Smooth muscle cell (in vitro differentiated cells): ENCODE data around the gene F10. TPM values are rescaled to one million over a fixed set of nuclear protein-coding genes. Genes with fewer than 3 reads are reported as not detected.

Source experiments
- DNase-seq: peaks from one replicate; lab custom pipeline; 2025; ENCODE audit not compliant: unreplicated experiment; lab: John Stamatoyannopoulos, UW
- H2AFZ ChIP-seq: fragments of 200-600 bp; sonication (generic); 2 replicates; pipeline ENCODE4 v1.6.0; 2016; ENCODE audit warnings: antibody characterized with exemption, low read depth, mild to moderate bottlenecking
- H3F3A ChIP-seq: fragments of 200-600 bp; sonication (generic); 2 replicates; pipeline ENCODE4 v1.6.0; 2017; ENCODE audit warnings: antibody characterized with exemption, low read depth
- H3K27ac ChIP-seq: fragments of 200-600 bp; sonication (generic); 2 replicates; pipeline ENCODE4 v1.5.1; 2016; ENCODE audit warnings: low read depth, mild to moderate bottlenecking
- H3K27me3 ChIP-seq: fragments of 200-600 bp; sonication (generic); 2 replicates; pipeline ENCODE4 v1.6.1; 2016; ENCODE audit warnings: low read depth, mild to moderate bottlenecking
- H3K36me3 ChIP-seq: fragments of 200-600 bp; sonication (generic); 2 replicates; pipeline ENCODE4 v1.5.1; 2016; ENCODE audit warnings: low read depth
- H3K4me1 ChIP-seq: fragments of 200-600 bp; sonication (generic); 2 replicates; pipeline ENCODE4 v1.5.1; 2016; ENCODE audit warnings: low read depth
- H3K4me2 ChIP-seq: fragments of 200-600 bp; sonication (generic); 2 replicates; pipeline ENCODE4 v1.6.0; 2016; ENCODE audit warnings: mild to moderate bottlenecking
- H3K4me3 ChIP-seq: fragments of 200-600 bp; sonication (generic); 2 replicates; pipeline ENCODE4 v1.5.1; 2016; ENCODE audit warnings: mild to moderate bottlenecking
- H3K79me2 ChIP-seq: fragments of 200-600 bp; sonication (generic); 2 replicates; pipeline ENCODE4 v1.6.0; 2016; ENCODE audit warnings: low read depth, mild to moderate bottlenecking
- H3K9ac ChIP-seq: fragments of 200-600 bp; sonication (generic); 2 replicates; pipeline ENCODE4 v1.6.0; 2016; ENCODE audit warnings: low read depth
- H3K9me3 ChIP-seq: fragments of 200-600 bp; sonication (generic); replicated peaks from 2 replicates; pipeline ENCODE4 v1.5.1; 2016; ENCODE audit warnings: low read depth
- H4K20me1 ChIP-seq: fragments of 200-600 bp; sonication (generic); 2 replicates; pipeline ENCODE4 v1.6.0; 2016; ENCODE audit warnings: low read depth
- CTCF ChIP-seq: fragments of 200-600 bp; sonication (generic); IDR thresholded peaks from 2 replicates; pipeline ENCODE4 v1.5.1; 2017; ENCODE audit warnings: borderline replicate concordance, mild to moderate bottlenecking, antibody characterized with exemption; ENCODE audit not compliant: insufficient read depth, poor library complexity, severe bottlenecking
- WGBS: methylation state at CpG from one replicate; pipeline ENCODE4 v1.1.7; 2016; ENCODE audit warnings: low lambda C conversion rate; 5-methylcytosine and 5-hydroxymethylcytosine counted together
- polyA plus RNA-seq: library from polyadenylated mRNA; unstranded; fragments of >200 nt; fragmentation: Nextera tagmentation; extraction: Ambion mirVana; gene quantifications from 2 replicates; pipeline ENCODE4 v1.2.1, GENCODE V29; 2016
- total RNA-seq: library from RNA; depleted of rRNA; stranded (reverse); fragments of >200 nt; gene quantifications from 2 replicates; pipeline ENCODE4 v1.2.3, GENCODE V29; 2014

Gene F10
- total and polyA plus RNA-seq, 2 experiments from 2014 or later, result 17.1 to 43.7 TPM

- no peak for TF ChIP-seq CTCF
- H4K20me1 ChIP-seq, result no peaks in the 10 kb centered on the region
- H3K4me3 ChIP-seq, result no peak overlapping the region
- no peaks in the 10 kb centered on the region for H3F3A ChIP-seq
- no peaks in the 10 kb centered on the region for H3K79me2 ChIP-seq
- no peak overlapping the region for H3K27ac ChIP-seq
- H3K36me3 ChIP-seq, result no peaks in the 10 kb centered on the region
- H3K9ac ChIP-seq, result no peak overlapping the region
- no peaks in the 10 kb centered on the region for H3K4me1 ChIP-seq
- H3K9me3 ChIP-seq, result no peaks in the 10 kb centered on the region
- 89% methylated on average over 29 of the region's 29 CpGs for WGBS
- H3K4me2 ChIP-seq, result no peak overlapping the region
- DNase-seq, result no peak
- no peaks in the 10 kb centered on the region for H3K27me3 ChIP-seq
- no peak overlapping the region for H2AFZ ChIP-seq
Observed at GRCh38 chr13:113093580-113094409, 28.8 kb upstream of the F10 start.

GRCh38 chr13:113094410-113094800, 28.2 kb upstream of the F10 start:
- Histone ChIP-seq H3K9ac (no peak overlapping the region), H3K27me3 (no peaks in the 10 kb centered on the region), H3K36me3 (no peaks in the 10 kb centered on the region), H3K79me2 (no peaks in the 10 kb centered on the region), H3K4me2 (no peak overlapping the region), H3F3A (no peaks in the 10 kb centered on the region), H3K4me1 (no peaks in the 10 kb centered on the region), H3K9me3 (no peaks in the 10 kb centered on the region), H3K4me3 (no peak overlapping the region), H3K27ac (no peak overlapping the region), H2AFZ (no peak overlapping the region), H4K20me1 (no peaks in the 10 kb centered on the region)
- DNase-seq, result no peak
- 92% methylated on average over 14 of the region's 14 CpGs for WGBS
- TF ChIP-seq CTCF, result no peak

- Histone ChIP-seq H3K9me3 (no peaks in the 10 kb centered on the region), H3K4me3 (no peak overlapping the region), H2AFZ (no peak overlapping the region), H3K4me2 (no peak overlapping the region), H4K20me1 (no peaks in the 10 kb centered on the region), H3K4me1 (no peaks in the 10 kb centered on the region), H3K27me3 (no peaks in the 10 kb centered on the region), H3K9ac (no peak overlapping the region), H3K27ac (no peak overlapping the region), H3K79me2 (no peaks in the 10 kb centered on the region), H3F3A (no peaks in the 10 kb centered on the region), H3K36me3 (no peaks in the 10 kb centered on the region)
- no peak for DNase-seq
- 87% methylated on average over 24 of the region's 25 CpGs for WGBS
- TF ChIP-seq CTCF, result no peak
Observed at GRCh38 chr13:113095146-113096051, 27.2 kb upstream of the F10 start.
